CD4-positive, alpha-beta T cell (primary cell): ENCODE data around the gene IL34. TPM values are rescaled to one million over a fixed set of nuclear protein-coding genes. Genes with fewer than 3 reads are reported as not detected.

Experiments used
- ATAC-seq: fragments of 200-7000 bp; cut with Tn5 transposase; one replicate; pipeline ENCODE4 v1.10.0; 2022; ENCODE audit warnings: mild to moderate bottlenecking; ENCODE audit not compliant: poor library complexity
- CTCF ChIA-PET: fragments of 350-600 bp; sonication (Branson Sonifier 250); formaldehyde crosslinking; loops from one replicate; lab custom pipeline; 2021; ENCODE audit warnings: antibody characterized with exemption, inconsistent platforms; lab: Charles Lee
- POLR2A ChIA-PET: fragments of 350-600 bp; sonication (Branson Sonifier 250); formaldehyde crosslinking; loops from one replicate; lab custom pipeline; 2021; ENCODE audit warnings: antibody characterized with exemption, inconsistent platforms; lab: Charles Lee
- DNase-seq, 14 experiments: peaks; one replicate each; pipeline ENCODE4 v3.0.0-alpha.2; 2013 to 2020; ENCODE audit warnings: mixed read lengths in 2 of 14
- H3K27ac ChIP-seq, 2 donors: one replicate each; pipeline versions ENCODE4 v1.5.1 to v1.7.0; 2013; ENCODE audit warnings: low read length in 2 of 2, low read depth in 1 of 2, mild to moderate bottlenecking in 1 of 2
- H3K27me3 ChIP-seq, 2 experiments: 1 replicate in 1 of 2; 2 replicates in 1 of 2; pipeline versions ENCODE4 v1.6.1 to v1.7.0; 2013; ENCODE audit warnings: low read length in 2 of 2, control low read depth in 1 of 2, mild to moderate bottlenecking in 1 of 2, moderate library complexity in 1 of 2; ENCODE audit not compliant: insufficient read depth in 2 of 2, control insufficient read depth in 1 of 2
- H3K36me3 ChIP-seq: one replicate; pipeline ENCODE4 v1.6.1; 2013; ENCODE audit warnings: low read length, control low read depth; ENCODE audit not compliant: insufficient read depth
- H3K4me1 ChIP-seq: one replicate; pipeline ENCODE4 v1.6.1; 2013; ENCODE audit warnings: low read length, control low read depth; ENCODE audit not compliant: insufficient read depth
- H3K4me3 ChIP-seq: one replicate; pipeline ENCODE4 v1.5.1; 2013; ENCODE audit warnings: mild to moderate bottlenecking, low read length, moderate library complexity
- H3K9me3 ChIP-seq, 2 experiments: 1 replicate in 1 of 2; 2 replicates in 1 of 2; pipeline versions ENCODE4 v1.6.1 to v1.7.0; 2013; ENCODE audit warnings: low read length in 2 of 2, mild to moderate bottlenecking in 2 of 2, control low read depth in 1 of 2, moderate library complexity in 1 of 2; ENCODE audit not compliant: control insufficient read depth in 1 of 2, insufficient read depth in 1 of 2
- H3K27ac Mint-ChIP-seq: one replicate; pipeline ENCODE4 v1.8.0; 2020; ENCODE audit warnings: mixed read lengths
- H3K27me3 Mint-ChIP-seq: one replicate; pipeline ENCODE4 v1.8.0; 2021; ENCODE audit warnings: mixed read lengths
- H3K36me3 Mint-ChIP-seq: one replicate; pipeline ENCODE4 v1.8.0; 2021; ENCODE audit warnings: low read depth, mixed read lengths
- H3K4me1 Mint-ChIP-seq: one replicate; pipeline ENCODE4 v1.8.0; 2021; ENCODE audit warnings: low read depth, mixed read lengths
- H3K4me3 Mint-ChIP-seq: one replicate; pipeline ENCODE4 v1.8.0; 2020; ENCODE audit warnings: mild to moderate bottlenecking, mixed read lengths
- H3K9me3 Mint-ChIP-seq: one replicate; pipeline ENCODE4 v1.8.0; 2020; ENCODE audit warnings: mixed read lengths
- intact Hi-C, 2 experiments: fragments of 100-400 bp; cut with DNase I in 1 of 2; cut with micrococcal nuclease in 1 of 2; formaldehyde crosslinking; loops; one replicate each; pipeline versions ENCODE4 v1.15.1 to v1.9.0; 2023 to 2025; cut with DNase I, micrococcal nuclease
- total RNA-seq, 174 experiments: library from RNA in 2 of 174; stranded (reverse) in 2 of 174; gene quantifications; one replicate each; pipeline ENCODE4 v1.2.3 and lab custom pipeline; 2021 to 2026
- TF ChIP-seq, protein P1 (sequence below): fragments of 200-600 bp; IDR thresholded peaks from one replicate; pipeline ENCODE4 v1.8.0; 2022; ENCODE audit warnings: antibody characterized with exemption, mild to moderate bottlenecking

The IL34 gene
- total RNA-seq, 2 experiments from 2014 or later: 0.84 to 0.88 TPM

DNA sequence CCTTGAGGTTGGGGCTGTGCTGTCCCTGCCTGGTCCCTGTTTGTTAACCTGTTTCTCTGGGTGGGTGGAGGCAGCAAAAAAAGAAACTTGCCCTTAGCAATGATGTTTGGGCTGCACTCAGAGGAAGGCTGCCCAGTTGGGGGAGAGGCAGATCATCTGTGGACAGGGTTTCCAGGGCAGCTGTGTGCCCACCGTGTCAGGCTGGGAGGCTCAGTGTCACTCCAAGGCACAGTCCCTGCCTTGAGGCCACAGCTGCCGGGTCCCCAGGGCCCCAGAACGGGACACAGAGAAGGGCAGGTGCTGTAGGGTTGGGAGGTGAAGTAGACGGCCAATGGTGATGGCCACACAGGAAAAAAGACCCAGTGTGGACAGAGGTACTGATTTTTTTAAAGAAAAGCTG, 3.9 kb downstream of the IL34 start:
- DNase-seq (no peak), ATAC-seq (no peak)
- Histone ChIP-seq H3K4me3 (no peak overlapping the region), H3K27ac (no peak overlapping the region), H3K27me3 (no peaks in the 10 kb centered on the region), H3K36me3 (no peaks in the 10 kb centered on the region), H3K4me1 (peaks cover 4% of the 10 kb centered on the region), H3K9me3 (no peaks in the 10 kb centered on the region)
- Mint-ChIP-seq H3K27me3 (no peaks in the 10 kb centered on the region), H3K9me3 (no peaks in the 10 kb centered on the region), H3K4me1 (peaks cover 4% of the 10 kb centered on the region), H3K4me3 (no peak overlapping the region), H3K27ac (no peak overlapping the region), H3K36me3 (no peaks in the 10 kb centered on the region)
- POLR2A ChIA-PET: no interaction called here
- TF ChIP-seq, protein P1, sequence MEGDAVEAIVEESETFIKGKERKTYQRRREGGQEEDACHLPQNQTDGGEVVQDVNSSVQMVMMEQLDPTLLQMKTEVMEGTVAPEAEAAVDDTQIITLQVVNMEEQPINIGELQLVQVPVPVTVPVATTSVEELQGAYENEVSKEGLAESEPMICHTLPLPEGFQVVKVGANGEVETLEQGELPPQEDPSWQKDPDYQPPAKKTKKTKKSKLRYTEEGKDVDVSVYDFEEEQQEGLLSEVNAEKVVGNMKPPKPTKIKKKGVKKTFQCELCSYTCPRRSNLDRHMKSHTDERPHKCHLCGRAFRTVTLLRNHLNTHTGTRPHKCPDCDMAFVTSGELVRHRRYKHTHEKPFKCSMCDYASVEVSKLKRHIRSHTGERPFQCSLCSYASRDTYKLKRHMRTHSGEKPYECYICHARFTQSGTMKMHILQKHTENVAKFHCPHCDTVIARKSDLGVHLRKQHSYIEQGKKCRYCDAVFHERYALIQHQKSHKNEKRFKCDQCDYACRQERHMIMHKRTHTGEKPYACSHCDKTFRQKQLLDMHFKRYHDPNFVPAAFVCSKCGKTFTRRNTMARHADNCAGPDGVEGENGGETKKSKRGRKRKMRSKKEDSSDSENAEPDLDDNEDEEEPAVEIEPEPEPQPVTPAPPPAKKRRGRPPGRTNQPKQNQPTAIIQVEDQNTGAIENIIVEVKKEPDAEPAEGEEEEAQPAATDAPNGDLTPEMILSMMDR: no peak
- CTCF ChIA-PET: no interaction called here
- intact Hi-C loops: loop anchor here (5.0 to 10.0 kb wide), 3 partner anchors 283 to 1255 kb away; no protein-coding TSS in a partner anchor

DNA sequence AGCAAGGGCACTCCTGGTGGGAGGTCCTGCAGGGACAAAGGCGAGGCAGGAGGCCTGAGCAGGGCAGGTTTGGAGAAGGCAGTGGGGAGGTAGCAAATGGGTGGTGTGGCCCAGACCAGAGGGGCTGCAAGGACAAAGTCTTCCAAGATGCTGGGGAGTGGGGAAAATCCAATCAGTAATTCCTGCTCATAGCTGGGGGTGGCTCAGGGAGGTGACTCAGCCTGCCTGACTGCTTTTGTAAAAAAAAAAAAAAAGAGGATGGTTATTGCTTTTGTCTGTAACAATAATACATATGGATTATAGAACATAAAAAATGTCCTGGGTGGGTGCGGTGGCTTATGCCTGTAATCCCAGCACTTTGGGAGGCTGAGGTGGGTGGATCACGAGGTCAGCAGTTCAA, 5.2 kb downstream of the IL34 start:
- no peak overlapping the region for H3K4me3 ChIP-seq

DNA sequence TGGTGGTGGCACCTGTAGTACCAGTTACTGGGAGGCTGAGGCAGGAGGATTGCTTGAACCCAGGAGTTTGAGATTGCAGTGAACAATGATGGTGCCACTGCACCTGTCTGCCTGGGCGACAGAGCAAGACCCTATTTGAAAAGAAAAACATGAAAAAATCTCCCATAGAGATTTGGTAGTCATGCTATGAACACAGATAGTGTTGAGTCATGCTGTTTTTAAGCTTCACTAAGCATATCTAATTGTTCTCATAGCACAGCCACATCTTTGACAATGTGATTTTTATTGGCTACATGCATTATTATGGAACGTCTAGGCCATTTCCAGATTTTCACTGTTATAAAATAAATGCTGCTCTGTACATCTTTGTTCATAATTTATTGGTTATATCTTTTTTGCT, 6.0 kb downstream of the IL34 start:
- POLR2A ChIA-PET: no interaction called here
- intact Hi-C loops: loop anchor here (2.0 to 10.0 kb wide), 7 partner anchors 146 to 1258 kb away; no protein-coding TSS in a partner anchor
- TF ChIP-seq, protein P1: no peak
- Mint-ChIP-seq H3K4me1 (peaks cover 4% of the 10 kb centered on the region), H3K9me3 (no peaks in the 10 kb centered on the region), H3K27ac (no peak overlapping the region), H3K27me3 (no peaks in the 10 kb centered on the region), H3K4me3 (no peak overlapping the region), H3K36me3 (no peaks in the 10 kb centered on the region)
- Histone ChIP-seq H3K4me3 (no peak overlapping the region), H3K4me1 (peaks cover 4% of the 10 kb centered on the region), H3K27ac (no peak overlapping the region), H3K27me3 (no peaks in the 10 kb centered on the region), H3K36me3 (no peaks in the 10 kb centered on the region), H3K9me3 (no peaks in the 10 kb centered on the region)
- ATAC-seq (no peak), DNase-seq (no peak)
- CTCF ChIA-PET: no interaction called here

More for the DNA sequence above, 5.2 kb downstream of the IL34 start:
- ATAC-seq (no peak), DNase-seq (no peak)
- H3K27ac ChIP-seq: no peak overlapping the region
- no peaks in the 10 kb centered on the region for H3K27me3 Mint-ChIP-seq
- H3K4me3 Mint-ChIP-seq: no peak overlapping the region
- no peaks in the 10 kb centered on the region for H3K36me3 Mint-ChIP-seq
- intact Hi-C loops: loop anchor here (5.0 to 10.0 kb wide), 3 partner anchors 284 to 1257 kb away; no protein-coding TSS in a partner anchor
- peaks cover 4% of the 10 kb centered on the region for H3K4me1 Mint-ChIP-seq
- H3K4me1 ChIP-seq: peaks cover 4% of the 10 kb centered on the region
- H3K27ac Mint-ChIP-seq: no peak overlapping the region
- H3K36me3 ChIP-seq: no peaks in the 10 kb centered on the region
- no peaks in the 10 kb centered on the region for H3K9me3 Mint-ChIP-seq
- TF ChIP-seq, protein P1: no peak
- POLR2A ChIA-PET: no interaction called here
- H3K27me3 ChIP-seq: no peaks in the 10 kb centered on the region
- CTCF ChIA-PET: no interaction called here
- no peaks in the 10 kb centered on the region for H3K9me3 ChIP-seq
